Dedifferentiated amniotic fluid mesenchymal stem cell (primary cell): Measurements from ENCODE around the gene SNRNP25.
A peak's percentile ranks its signal among the peaks of the same experiment; 100 is the strongest.

Experiments
- DNase-seq: peaks from one replicate; pipeline ENCODE4 v3.0.0-alpha.2; 2016; ENCODE audit errors: extremely low spot score

SNRNP25 gene

DNA sequence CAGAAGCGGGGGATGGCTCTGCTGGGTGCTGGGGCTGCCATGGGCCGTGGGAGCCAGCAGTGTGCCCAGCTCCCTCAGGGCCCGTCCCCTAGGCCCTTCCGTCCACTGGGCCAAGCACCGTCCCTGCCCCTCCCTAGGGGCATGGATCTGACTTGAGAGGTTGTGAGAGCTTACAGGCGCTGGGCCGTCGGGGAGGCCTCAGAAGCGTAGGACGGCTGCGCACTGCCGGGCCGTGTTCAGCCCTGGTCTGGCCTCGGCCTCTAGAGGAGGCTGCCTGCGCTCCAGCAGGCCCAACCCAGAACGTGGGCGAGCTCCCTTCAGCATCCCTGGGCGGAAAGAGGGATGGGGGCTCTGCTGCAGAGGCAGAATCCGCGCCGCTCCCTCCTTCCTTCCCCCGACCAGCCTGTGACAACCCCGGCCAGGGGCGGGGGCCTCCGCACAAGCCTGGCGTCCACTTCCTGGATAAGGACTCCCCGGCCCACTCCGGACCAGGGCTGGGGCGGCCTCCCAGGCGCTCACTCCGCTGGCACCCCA, 23.7 kb downstream of the SNRNP25 start:
- peak; percentile 56 for DNase-seq

GRCh38 chr16:77807-78443, 24.3 kb downstream of the SNRNP25 start, which contains the start of gene MPG:
TSS of gene MPG (plus strand) at chr16:78225. CDS start at chr16:78310, 85 bp downstream.
- no peak for DNase-seq

GRCh38 chr16:78444-79150, 25.0 kb downstream of the SNRNP25 start:
- DNase-seq, result peak; percentile 37

- no peak for DNase-seq
Measured at GRCh38 chr16:79151-80054, 25.8 kb downstream of the SNRNP25 start.

DNA sequence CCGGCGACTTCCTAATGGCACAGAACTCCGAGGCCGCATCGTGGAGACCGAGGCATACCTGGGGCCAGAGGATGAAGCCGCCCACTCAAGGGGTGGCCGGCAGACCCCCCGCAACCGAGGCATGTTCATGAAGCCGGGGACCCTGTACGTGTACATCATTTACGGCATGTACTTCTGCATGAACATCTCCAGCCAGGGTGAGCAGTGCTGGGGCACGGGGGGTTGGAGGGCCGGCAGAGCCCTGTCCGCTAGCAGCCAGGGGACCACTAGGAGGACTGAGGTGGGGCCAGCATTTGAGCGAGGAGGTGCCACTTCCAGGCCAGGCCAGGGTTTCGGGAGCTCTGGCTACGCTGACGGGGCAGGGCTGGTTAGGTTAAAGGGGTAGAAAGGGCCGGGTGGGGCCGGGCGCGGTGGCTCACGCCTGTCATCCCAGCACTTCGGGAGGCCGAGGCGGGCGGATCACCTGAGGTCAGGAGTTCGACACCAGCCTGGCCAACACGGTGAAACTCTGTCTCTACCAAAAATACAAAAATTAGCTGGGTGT, 29.5 kb downstream of the SNRNP25 start:
- no peak for DNase-seq

GRCh38 chr16:83781-84615, 30.4 kb downstream of the SNRNP25 start:
- DNase-seq, result no peak

GRCh38 chr16:84718-85406, 31.2 kb downstream of the SNRNP25 start:
- DNase-seq, result peak; percentile 84

GRCh38 chr16:85407-85782, 31.8 kb downstream of the SNRNP25 start:
- no peak for DNase-seq

DNA sequence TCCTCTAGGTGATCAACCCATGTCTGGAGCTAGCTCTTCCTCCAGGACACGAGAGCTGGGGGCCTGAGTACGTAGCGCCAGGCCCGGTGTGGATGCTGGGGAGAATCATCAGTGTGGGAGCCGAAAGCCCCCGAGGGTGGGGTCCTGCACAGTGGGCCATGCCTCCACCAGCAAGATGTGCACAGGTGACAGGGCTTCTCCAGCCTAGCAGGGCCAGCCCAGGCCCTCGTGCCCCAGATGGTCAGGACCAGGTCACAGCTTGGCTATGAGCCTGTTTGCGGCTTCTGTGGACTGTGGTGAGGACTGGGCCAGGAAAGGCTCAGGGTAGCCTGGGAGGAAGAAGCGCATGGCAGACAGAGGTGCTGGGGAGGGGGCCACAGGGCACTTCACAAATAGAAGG, 32.2 kb downstream of the SNRNP25 start:
- DNase-seq, result no peak

GRCh38 chr16:86483-86952, 32.9 kb downstream of the SNRNP25 start:
- DNase-seq, result no peak

GRCh38 chr16:88613-89012, 35.0 kb downstream of the SNRNP25 start:
- DNase-seq, result no peak

- no peak for DNase-seq
Measured at GRCh38 chr16:89391-90302, 36.0 kb downstream of the SNRNP25 start.

DNA sequence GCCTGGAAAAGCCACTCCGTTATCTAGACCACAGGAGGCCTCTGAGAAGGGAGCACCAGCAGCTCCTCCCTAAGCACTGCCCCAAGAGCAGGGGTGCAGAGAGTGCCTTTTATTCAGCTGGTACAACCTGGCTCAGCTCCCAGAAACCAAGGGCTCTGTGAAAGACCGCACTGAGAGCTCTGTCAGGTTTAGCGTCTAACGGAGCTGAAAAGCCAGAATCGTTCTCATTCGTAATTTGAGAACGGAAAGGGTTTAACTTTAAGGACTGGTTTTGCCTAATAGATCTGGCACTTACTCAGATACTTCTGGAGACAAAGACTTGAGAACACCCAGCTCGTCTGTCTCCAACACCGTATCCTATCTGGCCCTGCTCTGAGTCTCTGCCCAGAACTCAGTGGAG, 37.9 kb downstream of the SNRNP25 start:
- DNase-seq, result no peak

DNA sequence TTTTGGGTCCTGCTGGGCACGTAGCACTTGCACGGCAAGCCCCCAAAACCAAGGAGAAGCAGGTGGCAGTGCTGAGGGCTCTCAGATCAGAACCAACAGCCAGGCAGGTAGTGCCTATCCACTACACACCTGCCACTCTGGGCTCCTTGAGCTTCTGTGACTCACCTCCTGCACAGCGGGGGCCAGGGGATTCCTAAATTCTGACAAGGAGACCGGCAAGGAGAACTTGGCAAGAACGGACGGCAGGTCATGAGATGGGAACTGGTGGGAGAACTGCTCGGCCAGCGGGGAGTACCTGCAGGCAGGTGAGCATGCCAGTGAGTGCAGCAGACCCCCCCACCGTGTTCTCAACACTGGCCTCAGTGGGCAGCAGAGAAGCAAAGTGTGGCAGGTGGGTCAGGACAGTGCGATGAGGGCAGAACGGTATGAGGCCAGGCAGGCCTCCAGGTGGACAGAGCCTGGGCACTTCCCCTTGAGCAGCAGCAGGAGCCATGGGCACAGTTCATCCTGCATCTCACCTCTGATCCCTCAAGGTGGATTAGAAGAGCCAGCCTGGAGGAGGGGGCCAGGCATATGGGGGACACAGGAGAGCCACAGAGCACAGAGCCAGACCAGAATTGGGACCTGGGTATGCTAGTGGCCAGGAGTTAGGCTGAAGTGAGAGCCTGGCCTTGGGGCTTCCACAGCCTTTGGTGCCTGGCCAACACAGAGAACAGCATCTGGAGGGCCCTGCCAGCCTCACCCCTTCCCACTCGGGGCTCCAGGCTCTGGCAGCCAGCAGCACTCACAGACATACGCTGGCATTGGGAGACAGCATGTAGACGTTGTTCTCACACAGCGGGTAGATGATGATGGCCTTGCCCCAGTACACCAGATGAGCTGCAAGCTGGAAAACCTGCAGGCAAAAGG, 39.1 kb downstream of the SNRNP25 start:
- no peak for DNase-seq

DNA sequence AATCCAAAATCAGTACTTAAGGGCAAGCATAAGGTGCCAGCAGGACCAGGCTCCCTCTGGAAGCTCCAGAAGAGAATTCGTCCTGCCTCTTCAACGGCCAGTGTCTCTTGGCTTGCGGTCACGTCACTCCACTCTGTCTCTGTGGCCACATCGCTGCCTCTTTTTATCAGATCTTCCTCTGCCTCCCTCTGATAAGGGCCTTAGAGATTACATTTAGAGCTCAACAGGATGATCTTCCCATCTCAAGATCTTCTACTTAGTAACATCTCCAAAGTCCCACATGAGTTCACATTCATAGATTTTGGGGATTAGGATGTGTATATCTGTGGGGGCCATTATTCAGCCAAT, 41.3 kb downstream of the SNRNP25 start:
- no peak for DNase-seq

DNA sequence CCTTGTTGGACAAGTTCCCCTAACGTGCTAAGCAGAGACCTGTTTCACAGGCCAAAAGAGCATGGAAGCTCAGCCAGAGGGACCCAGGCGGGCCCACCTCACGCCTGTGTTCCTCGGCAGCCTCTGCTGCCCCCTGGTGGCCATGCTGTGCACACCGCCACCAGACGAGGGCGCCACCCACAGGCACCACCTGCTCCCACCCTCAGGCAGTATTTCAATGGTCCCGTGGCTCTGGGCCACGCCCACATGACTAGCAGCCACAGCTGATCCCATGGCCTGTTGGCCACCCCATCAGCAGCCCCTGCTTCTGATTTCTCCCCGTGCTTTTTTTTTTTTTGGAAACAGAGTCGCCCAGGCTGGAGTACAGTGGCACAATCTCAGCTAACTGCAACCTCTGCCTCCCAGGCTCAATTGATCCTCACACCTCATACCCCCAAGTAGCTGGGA, 43.3 kb downstream of the SNRNP25 start:
- peak; percentile 72 for DNase-seq

GRCh38 chr16:97822-98221, 44.2 kb downstream of the SNRNP25 start:
- no peak for DNase-seq

DNA sequence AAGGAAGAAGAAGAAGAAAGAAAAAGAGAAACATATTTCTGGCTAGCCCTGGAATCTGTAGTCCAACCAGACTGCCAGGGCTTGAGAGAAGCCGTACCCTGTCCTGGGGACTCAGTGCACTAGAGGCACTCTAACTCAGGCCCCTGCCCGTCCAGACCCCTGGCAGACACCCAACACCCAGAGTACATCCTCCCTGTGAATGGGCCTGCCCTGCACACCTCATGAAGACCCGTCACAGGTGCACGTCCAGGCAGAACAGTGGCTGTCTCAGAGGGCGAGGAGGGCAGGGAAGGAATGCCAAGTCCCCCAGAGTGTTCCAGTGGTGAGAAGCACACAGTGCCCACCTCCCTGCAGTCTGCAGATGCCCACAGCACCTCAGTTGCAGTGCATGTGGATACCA, 47.4 kb downstream of the SNRNP25 start:
- no peak for DNase-seq
